Right atrium auricular region (tissue), 2 donors: Measurements from ENCODE around the gene TTLL12. TPM values are rescaled to one million over a fixed set of nuclear protein-coding genes. Genes with fewer than 3 reads are reported as not detected.

Experiments
- DNase-seq: peaks from one replicate; pipeline ENCODE4 v3.0.0-alpha.2; 2019; ENCODE audit warnings: low spot score
- H3K27ac ChIP-seq, 2 donors: fragments of 200-600 bp; sonication (generic); 1 replicate in 1 of 2; 2 replicates in 1 of 2; pipeline ENCODE4 v1.5.1; 2016 to 2019
- H3K27me3 ChIP-seq, 2 donors: fragments of 200-600 bp; sonication (generic); one replicate each; pipeline versions ENCODE4 v1.5.1 to v1.6.0; 2017 to 2019
- H3K36me3 ChIP-seq: fragments of 200-600 bp; sonication (generic); one replicate; pipeline ENCODE4 v1.5.1; 2016
- H3K4me1 ChIP-seq, 2 donors: fragments of 200-600 bp; sonication (generic); one replicate each; pipeline versions ENCODE4 v1.5.1 to v1.6.0; 2017 to 2019
- H3K4me3 ChIP-seq, 2 donors: fragments of 200-600 bp; sonication (generic); 1 replicate in 1 of 2; 2 replicates in 1 of 2; pipeline ENCODE4 v1.5.1; 2017 to 2019; ENCODE audit warnings: mild to moderate bottlenecking in 1 of 2, moderate library complexity in 1 of 2
- H3K9me3 ChIP-seq, 2 donors: fragments of 200-600 bp; sonication (generic); one replicate each; pipeline ENCODE4 v1.5.1; 2019
- CTCF ChIP-seq, 2 donors: fragments of 200-600 bp; sonication (generic); IDR thresholded peaks; one replicate each; pipeline ENCODE4 v1.5.1; 2019; ENCODE audit warnings: antibody characterized with exemption in 2 of 2
- total RNA-seq, 2 donors: library from RNA; depleted of rRNA; stranded (reverse); fragments of >200 nt; gene quantifications; one replicate each; pipeline ENCODE4 v1.1.0, GENCODE V29; 2016

The TTLL12 gene
- total RNA-seq, 2 donors from 2014 or later, result 11.4 to 15.1 TPM

- DNase-seq, result no peak
- Histone ChIP-seq H3K9me3 (no peaks in the 10 kb centered on the region), H3K27ac (no peak overlapping the region), H3K4me3 (no peak overlapping the region), H3K27me3 (no peaks in the 10 kb centered on the region), H3K36me3 (peaks cover 32% of the 10 kb centered on the region), H3K4me1 (peaks cover 0 to 2% of the 10 kb centered on the region in 2 donors)
- TF ChIP-seq CTCF (IDR thresholded peaks at IDR 0.05), result no peak
Measured at GRCh38 chr22:43169310-43170130, 17.4 kb downstream of the TTLL12 start.

- no peak for DNase-seq
- Histone ChIP-seq H3K27ac (no peak overlapping the region), H3K36me3 (peaks cover 24% of the 10 kb centered on the region), H3K4me3 (no peak overlapping the region), H3K9me3 (no peaks in the 10 kb centered on the region), H3K27me3 (no peaks in the 10 kb centered on the region), H3K4me1 (peaks cover 0 to 10% of the 10 kb centered on the region in 2 donors)
- TF ChIP-seq CTCF (IDR thresholded peaks at IDR 0.05), result no peak
Measured at GRCh38 chr22:43168471-43169309, 18.2 kb downstream of the TTLL12 start.

- peaks cover 14% of the 10 kb centered on the region for H3K36me3 ChIP-seq
Measured at GRCh38 chr22:43167001-43167589, 19.8 kb downstream of the TTLL12 start.

GRCh38 chr22:43166132-43166930, 20.6 kb downstream of the TTLL12 start:
- Histone ChIP-seq H3K27ac (no peak overlapping the region), H3K36me3 (peaks cover 6% of the 10 kb centered on the region)
- DNase-seq, result no peak

More at GRCh38 chr22:43167001-43167589, 19.8 kb downstream of the TTLL12 start:
- Histone ChIP-seq H3K4me1 (peaks cover 0 to 24% of the 10 kb centered on the region in 2 donors), H3K27ac (no peak overlapping the region), H3K9me3 (no peaks in the 10 kb centered on the region), H3K4me3 (no peak overlapping the region), H3K27me3 (no peaks in the 10 kb centered on the region)
- no peak for DNase-seq
- no peak for TF ChIP-seq CTCF (IDR thresholded peaks at IDR 0.05)

More at GRCh38 chr22:43166132-43166930, 20.6 kb downstream of the TTLL12 start:
- H3K4me3 ChIP-seq, result no peak overlapping the region
- TF ChIP-seq CTCF (IDR thresholded peaks at IDR 0.05), result no peak
- no peaks in the 10 kb centered on the region for H3K27me3 ChIP-seq
- H3K4me1 ChIP-seq, result peaks cover 0 to 24% of the 10 kb centered on the region in 2 donors
- H3K9me3 ChIP-seq, result no peaks in the 10 kb centered on the region
